Measurements from ENCODE around the gene KHDRBS1.
"Not testable (repeated sequence)": the region's sequence is repeated elsewhere in the genome, so short reads cannot be mapped to it uniquely, and the experiment has no call there.

KHDRBS1 gene

DNA sequence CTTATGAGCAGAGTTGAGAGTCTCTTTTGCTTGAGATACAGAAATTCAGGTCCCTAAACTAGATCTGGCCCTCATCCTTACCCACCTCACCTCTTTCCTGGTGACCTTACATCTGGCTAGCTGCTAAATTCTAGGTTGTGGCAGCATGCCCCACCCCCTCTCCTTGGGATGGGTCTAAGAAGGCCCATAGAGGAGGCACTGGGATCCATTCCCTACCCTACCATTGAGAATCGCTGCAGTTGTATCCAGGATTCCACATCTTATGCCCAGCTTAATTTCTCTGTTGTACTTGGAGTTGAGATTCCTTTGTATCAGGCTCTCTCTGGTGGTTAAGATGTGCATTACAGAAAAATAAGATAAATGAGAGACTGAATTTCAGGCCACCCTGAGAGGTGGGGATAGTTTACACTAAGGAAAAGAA is 49.6 kb downstream of the KHDRBS1 start:
- no peak for DNase-seq (ENCODE audit: low read depth in 2 of 2)

- not testable (repeated sequence) for DNase-seq (ENCODE audit: low read depth in 2 of 2)
These were observed 52.2 kb downstream of the KHDRBS1 start for GRCh38 chr1:32065613-32066488.

DNA sequence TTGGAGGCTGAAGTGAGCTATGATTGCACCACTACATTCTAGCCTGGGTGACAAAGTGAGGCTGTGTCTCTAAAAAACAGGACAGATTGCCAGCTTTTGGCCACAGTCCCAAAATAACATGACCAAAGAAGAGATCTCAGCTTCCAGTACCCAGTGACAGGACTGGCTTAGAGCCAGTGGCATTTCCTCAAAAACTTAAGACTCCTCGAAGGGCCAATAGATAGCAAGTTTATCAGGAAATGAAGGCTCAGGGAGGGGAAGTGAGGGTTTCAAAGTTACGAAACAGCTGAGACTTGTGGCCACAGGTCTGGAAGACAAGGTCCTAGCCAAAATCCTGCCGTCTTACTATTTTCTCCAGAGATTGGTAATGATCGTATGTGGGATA is 52.8 kb downstream of the KHDRBS1 start:
- no peak for DNase-seq (ENCODE audit: low read depth in 2 of 2)

DNA sequence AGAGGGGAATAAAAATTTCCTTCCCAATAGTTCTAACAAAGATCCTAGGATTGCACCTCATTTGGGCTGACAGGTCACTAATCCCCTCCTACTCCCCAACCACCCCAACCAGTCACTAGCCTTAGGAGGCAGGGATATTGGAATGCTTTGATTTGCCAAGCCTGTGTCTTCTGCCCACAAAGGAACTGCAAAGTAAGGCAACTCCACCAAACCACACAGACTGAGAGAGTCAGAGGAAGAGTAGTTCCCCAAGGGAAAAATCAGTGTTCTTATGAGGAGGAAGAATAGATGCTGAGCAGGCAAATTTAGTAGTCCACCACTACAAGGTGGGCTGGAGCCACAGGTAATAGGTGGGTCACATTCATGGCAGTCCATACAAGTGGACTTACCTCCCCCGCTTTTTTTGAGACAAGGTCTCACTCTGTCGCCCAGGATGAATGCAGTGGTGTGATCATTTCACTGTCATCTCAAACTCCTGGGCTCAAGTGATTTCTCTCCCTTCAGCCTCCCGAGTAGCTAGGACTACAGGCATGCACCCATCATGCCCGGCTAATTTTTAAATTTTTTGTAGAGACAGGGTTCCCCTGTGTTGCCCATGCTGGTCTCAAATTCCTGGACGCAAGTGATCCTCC is 55.4 kb downstream of the KHDRBS1 start:
- no peak for DNase-seq (ENCODE audit: low read depth in 2 of 2)

- DNase-seq (ENCODE audit: low read depth in 2 of 2), result no peak
These were observed 58.3 kb downstream of the KHDRBS1 start for GRCh38 chr1:32071758-32072621.

- DNase-seq (ENCODE audit: low read depth in 2 of 2), result peak; percentile 82 to 94
These were observed 59.1 kb downstream of the KHDRBS1 start, which contains the start of gene TMEM39B for GRCh38 chr1:32072622-32073298. TSS of gene TMEM39B (plus strand) at chr1:32072939. CDS start at chr1:32073048, 109 bp downstream.

GRCh38 chr1:32073299-32074229 is 59.9 kb downstream of the KHDRBS1 start:
- no peak for DNase-seq (ENCODE audit: low read depth in 2 of 2)

- no peak for DNase-seq (ENCODE audit: low read depth in 2 of 2)
These were observed 61.2 kb downstream of the KHDRBS1 start for GRCh38 chr1:32074841-32075240.

DNA sequence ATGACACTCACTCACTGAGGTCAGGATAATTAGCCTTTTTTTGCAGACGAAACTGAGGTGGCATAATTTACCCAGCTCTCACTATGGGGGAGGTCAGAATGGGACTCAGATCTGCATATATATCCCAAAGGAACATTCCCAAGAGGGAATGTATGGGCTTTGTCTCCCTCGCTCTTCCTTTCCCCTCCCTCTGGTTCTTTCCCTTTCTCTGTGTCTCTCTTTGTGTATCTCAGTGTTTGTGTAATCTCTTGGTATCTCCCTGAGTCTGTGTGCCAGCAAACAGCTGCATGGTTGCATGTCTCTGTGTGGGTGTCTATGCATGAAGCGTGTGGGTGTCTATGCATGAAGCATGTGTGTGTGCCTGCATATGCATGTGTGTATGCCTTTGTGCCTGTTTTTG is 63.8 kb downstream of the KHDRBS1 start:
- no peak for DNase-seq (ENCODE audit: low read depth in 2 of 2)

DNA sequence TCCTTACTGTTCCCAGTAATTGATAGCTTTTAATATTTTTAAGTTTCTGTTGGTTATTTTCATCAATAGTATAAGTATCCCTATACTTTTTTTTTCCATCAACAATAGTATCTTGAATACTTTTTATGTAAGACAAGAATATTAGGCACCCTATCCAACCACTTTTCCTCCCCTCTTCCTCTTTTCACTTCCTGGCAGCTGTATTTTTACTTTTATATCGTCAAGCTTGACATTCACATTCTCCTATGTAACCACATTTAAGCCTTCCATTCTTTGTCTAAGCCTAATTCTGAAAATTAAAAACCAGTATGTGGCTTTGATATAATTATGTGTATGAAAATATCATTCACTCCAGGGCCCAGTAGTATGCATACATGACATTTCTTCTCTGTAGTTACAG is 68.4 kb downstream of the KHDRBS1 start:
- DNase-seq (ENCODE audit: low read depth in 2 of 2), result no peak

DNA sequence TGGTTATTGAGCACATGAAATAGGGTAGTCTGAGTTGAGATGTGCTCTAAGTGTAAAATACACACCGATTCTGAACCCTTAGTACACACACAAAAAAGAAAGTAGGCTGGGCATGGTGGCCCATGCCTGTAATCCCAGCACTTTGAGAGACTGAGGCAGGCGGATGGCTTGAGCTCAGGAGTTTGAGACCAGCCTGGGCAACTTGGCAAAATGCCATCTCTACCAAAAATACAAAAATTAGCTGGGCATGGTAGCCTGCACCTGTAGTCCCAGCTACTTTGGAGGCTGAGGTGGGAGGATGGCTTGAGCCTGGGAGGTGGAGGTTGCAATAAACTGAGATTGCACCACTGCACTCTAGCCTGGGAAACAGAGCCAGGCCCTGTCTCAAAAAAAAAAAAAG is 72.7 kb downstream of the KHDRBS1 start:
- DNase-seq (ENCODE audit: low read depth in 2 of 2), result not testable (repeated sequence)

DNA sequence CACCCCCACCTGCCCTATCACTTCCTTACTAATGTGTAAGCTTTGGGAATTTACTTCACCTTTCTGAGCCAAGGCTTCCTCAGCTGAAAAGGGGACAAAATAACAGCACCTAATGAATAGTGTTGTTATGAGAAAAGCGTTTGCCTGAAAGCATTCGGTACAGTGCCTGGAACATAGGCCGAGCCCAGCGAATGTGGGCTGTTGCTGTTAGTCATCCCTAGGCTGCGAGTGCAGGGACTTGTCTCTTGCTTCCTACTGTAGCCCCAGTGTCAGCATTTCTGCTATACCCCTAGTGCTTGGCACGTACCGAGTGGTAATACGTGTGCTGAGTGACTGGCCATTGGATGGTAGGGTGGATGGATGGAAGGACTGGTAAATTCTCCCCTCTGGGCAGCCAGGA is 77.5 kb downstream of the KHDRBS1 start:
- DNase-seq (ENCODE audit: low read depth in 2 of 2), result no peak

GRCh38 chr1:32091591-32091990 is 77.9 kb downstream of the KHDRBS1 start:
- no peak for DNase-seq (ENCODE audit: low read depth in 2 of 2)

All from stimulated activated CD8-positive, alpha-beta memory T cell treated with anti-CD3 and anti-CD28 coated beads, Interleukin-7, amount 100 ng/mL, for 4 hours (primary cell).